H9 (cell line): Measurements from ENCODE around the gene TFF2. TPM values are rescaled to one million over a fixed set of nuclear protein-coding genes. Genes with fewer than 3 reads are reported as not detected.

Experiments
- DNase-seq: peaks from one replicate; pipeline ENCODE4 v3.0.0-alpha.2; 2017
- H2AFZ ChIP-seq: one replicate; pipeline ENCODE4 v1.6.1; 2013; ENCODE audit warnings: mild to moderate bottlenecking, low read length, control low read depth, moderate library complexity
- H2AK5ac ChIP-seq: 2 replicates; pipeline ENCODE4 v1.6.1; 2013; ENCODE audit warnings: low read length, control low read depth, mixed read lengths; ENCODE audit not compliant: insufficient read length
- H2BK120ac ChIP-seq: one replicate; pipeline ENCODE4 v1.6.1; 2013; ENCODE audit warnings: low read depth, mild to moderate bottlenecking, low read length, control low read depth, inconsistent platforms; ENCODE audit not compliant: poor library complexity, severe bottlenecking
- H2BK12ac ChIP-seq: 2 replicates; pipeline ENCODE4 v1.6.1; 2013; ENCODE audit warnings: low read length, control low read depth, mixed read lengths, low read depth; ENCODE audit not compliant: insufficient read length
- H2BK15ac ChIP-seq: 2 replicates; pipeline ENCODE4 v1.6.1; 2013; ENCODE audit warnings: low read depth, low read length, control low read depth
- H2BK20ac ChIP-seq: one replicate; pipeline ENCODE4 v1.6.1; 2013; ENCODE audit warnings: low read depth, mild to moderate bottlenecking, low read length, control low read depth, inconsistent platforms; ENCODE audit not compliant: poor library complexity, severe bottlenecking
- H2BK5ac ChIP-seq: 2 replicates; pipeline ENCODE4 v1.6.1; 2013; ENCODE audit warnings: low read length, control low read depth, mixed read lengths; ENCODE audit not compliant: insufficient read length
- H3K14ac ChIP-seq: 2 replicates; pipeline ENCODE4 v1.6.1; 2013; ENCODE audit warnings: low read length, control low read depth; ENCODE audit not compliant: insufficient read depth
- H3K18ac ChIP-seq: 2 replicates; pipeline ENCODE4 v1.6.1; 2013; ENCODE audit warnings: low read depth, mild to moderate bottlenecking, mixed read lengths, low read length, control low read depth; ENCODE audit not compliant: insufficient read length
- H3K23ac ChIP-seq: 2 replicates; pipeline ENCODE4 v1.6.1; 2013; ENCODE audit warnings: low read length, control low read depth, mixed read lengths, low read depth; ENCODE audit not compliant: insufficient read length
- H3K23me2 ChIP-seq: 2 replicates; pipeline ENCODE4 v1.6.1; 2013; ENCODE audit warnings: low read depth, mild to moderate bottlenecking, mixed read lengths, low read length, control low read depth; ENCODE audit not compliant: insufficient read length, poor library complexity, severe bottlenecking
- H3K27ac ChIP-seq: 2 replicates; pipeline ENCODE4 v1.5.1; 2013; ENCODE audit warnings: low read length, control low read depth, mixed read lengths, low read depth; ENCODE audit not compliant: insufficient read length
- H3K27me3 ChIP-seq: 2 replicates; pipeline ENCODE4 v1.6.1; 2013; ENCODE audit warnings: low read length, control low read depth, inconsistent platforms; ENCODE audit not compliant: insufficient read depth
- H3K4ac ChIP-seq: 2 replicates; pipeline ENCODE4 v1.6.1; 2013; ENCODE audit warnings: low read depth, mild to moderate bottlenecking, control low read depth, inconsistent platforms, low read length, moderate library complexity
- H3K4me1 ChIP-seq: 2 replicates; pipeline ENCODE4 v1.6.1; 2013; ENCODE audit warnings: low read length, control low read depth, inconsistent platforms; ENCODE audit not compliant: insufficient read depth
- H3K4me2 ChIP-seq: 2 replicates; pipeline ENCODE4 v1.6.1; 2013; ENCODE audit warnings: low read length, control low read depth, mixed read lengths; ENCODE audit not compliant: insufficient read length, insufficient read depth
- H3K56ac ChIP-seq: 2 replicates; pipeline ENCODE4 v1.6.1; 2013; ENCODE audit warnings: low read depth, mild to moderate bottlenecking, mixed read lengths, low read length, control low read depth; ENCODE audit not compliant: insufficient read length
- H3K79me1 ChIP-seq: 2 replicates; pipeline ENCODE4 v1.6.1; 2013; ENCODE audit warnings: low read depth, mild to moderate bottlenecking, moderate library complexity, low read length, control low read depth, inconsistent platforms; ENCODE audit not compliant: insufficient read depth, poor library complexity, severe bottlenecking
- H3K79me2 ChIP-seq: 2 replicates; pipeline ENCODE4 v1.6.1; 2013; ENCODE audit warnings: low read length, control low read depth, inconsistent platforms; ENCODE audit not compliant: insufficient read depth
- H3K9ac ChIP-seq: 2 replicates; pipeline ENCODE4 v1.6.1; 2013; ENCODE audit warnings: low read length, control low read depth, mixed read lengths; ENCODE audit not compliant: insufficient read length; ENCODE audit errors: extremely low read depth
- H3K9me3 ChIP-seq: one replicate; pipeline ENCODE4 v1.6.1; 2013; ENCODE audit warnings: low read depth, low read length, inconsistent platforms; ENCODE audit not compliant: control insufficient read depth
- H3T11ph ChIP-seq: one replicate; pipeline ENCODE4 v1.6.1; 2013; ENCODE audit warnings: mild to moderate bottlenecking, low read length, control low read depth, inconsistent platforms
- H4K20me1 ChIP-seq: one replicate; pipeline ENCODE4 v1.6.1; 2013; ENCODE audit not compliant: control insufficient read depth, insufficient read length, insufficient read depth
- H4K5ac ChIP-seq: 2 replicates; pipeline ENCODE4 v1.6.1; 2013; ENCODE audit warnings: low read depth, mild to moderate bottlenecking, mixed read lengths, low read length, control low read depth; ENCODE audit not compliant: insufficient read length
- H4K8ac ChIP-seq: replicated peaks from 2 replicates; pipeline ENCODE4 v1.6.1; 2013; ENCODE audit warnings: low read length, control low read depth, mixed read lengths, low read depth; ENCODE audit not compliant: insufficient read length
- H4K91ac ChIP-seq: 2 replicates; pipeline ENCODE4 v1.6.1; 2013; ENCODE audit warnings: low read depth, mild to moderate bottlenecking, moderate library complexity, mixed read lengths, low read length, control low read depth; ENCODE audit not compliant: insufficient read length
- H3K27ac Mint-ChIP-seq, 3 experiments: 2 replicates in 2 of 3; 3 replicates in 1 of 3; pipeline ENCODE4 v1.8.0; 2020 to 2021; ENCODE audit warnings: mixed read lengths in 3 of 3, mild to moderate bottlenecking in 1 of 3, moderate library complexity in 1 of 3
- H3K27me3 Mint-ChIP-seq: 2 replicates; pipeline ENCODE4 v1.8.0; 2021; ENCODE audit warnings: low read depth, mild to moderate bottlenecking, moderate library complexity, mixed read lengths
- H3K36me3 Mint-ChIP-seq, 3 experiments: 2 replicates in 2 of 3; 3 replicates in 1 of 3; pipeline ENCODE4 v1.8.0; 2020 to 2021; ENCODE audit warnings: low read depth in 3 of 3, mixed read lengths in 3 of 3; ENCODE audit not compliant: insufficient read depth in 1 of 3
- H3K4me1 Mint-ChIP-seq, 2 experiments: 2 replicates each; pipeline ENCODE4 v1.8.0; 2020; ENCODE audit warnings: mixed read lengths in 2 of 2
- H3K4me3 Mint-ChIP-seq, 2 experiments: 2 replicates in 1 of 2; 3 replicates in 1 of 2; pipeline ENCODE4 v1.8.0; 2020 to 2021; ENCODE audit warnings: mild to moderate bottlenecking in 2 of 2, mixed read lengths in 2 of 2, moderate library complexity in 1 of 2
- H3K9me3 Mint-ChIP-seq, 2 experiments: 2 replicates in 1 of 2; 3 replicates in 1 of 2; pipeline ENCODE4 v1.8.0; 2020; ENCODE audit warnings: mild to moderate bottlenecking in 2 of 2, mixed read lengths in 2 of 2, moderate library complexity in 1 of 2
- WGBS: extraction: QIAGEN DNeasy Blood & Tissue Kit; methylation state at CpG from one replicate; pipeline ENCODE4 v1.1.7; 2013; ENCODE audit warnings: missing lambda C conversion rate, low lambda C conversion rate, mixed read lengths; ENCODE audit not compliant: insufficient read length; ENCODE audit errors: extremely low coverage; 5-methylcytosine and 5-hydroxymethylcytosine counted together
- total RNA-seq: library from RNA; stranded (reverse); gene quantifications from 2 replicates; pipeline ENCODE4 v1.2.1, GENCODE V29; 2021
- TF ChIP-seq, protein P1 (sequence below): fragments of 200-600 bp; sonication (generic); conservative IDR thresholded peaks from 3 replicates; pipeline ENCODE4 v1.8.0; 2021; ENCODE audit warnings: antibody characterized with exemption, mild to moderate bottlenecking

Gene TFF2
- total RNA-seq, 1 experiment from 2014 or later = not detected

DNA sequence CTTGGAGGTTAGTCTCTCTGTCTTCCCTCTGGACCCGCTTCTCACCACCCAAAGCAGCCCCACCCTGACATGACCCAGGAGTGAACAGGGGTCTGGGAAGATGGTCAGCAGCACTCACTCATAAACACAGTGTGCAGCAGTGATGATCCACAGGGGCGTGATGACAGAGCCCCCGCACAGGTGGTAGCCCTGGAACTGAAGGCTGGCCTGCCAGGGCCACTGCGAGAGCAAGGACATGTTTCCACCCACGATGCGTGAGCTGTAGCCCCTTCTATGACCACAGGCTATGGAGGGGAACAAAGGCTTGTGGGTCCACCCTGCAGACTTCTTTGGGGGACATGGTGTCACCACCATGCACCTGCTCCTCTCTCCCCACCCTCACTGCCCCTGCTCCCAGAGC lies 32.1 kb upstream of the TFF2 start:
- peaks cover 0 to 11% (median 0%) of the 10 kb centered on the region in 3 experiments; a peak in 3 of 7 replicates for H3K36me3 Mint-ChIP-seq
- Histone ChIP-seq H3K4me1 (no peaks in the 10 kb centered on the region), H3K27me3 (no peaks in the 10 kb centered on the region), H3K79me1 (no peaks in the 10 kb centered on the region), H2BK12ac (no peak overlapping the region), H2BK5ac (no peak overlapping the region), H3K23ac (no peak overlapping the region), H4K8ac (no peak overlapping the region), H3T11ph (no peak overlapping the region), H3K79me2 (no peaks in the 10 kb centered on the region), H2AK5ac (no peak overlapping the region), H2BK20ac (no peak overlapping the region), H3K18ac (no peak overlapping the region), H3K4me2 (no peak overlapping the region), H2BK120ac (no peak overlapping the region), H3K14ac (no peak overlapping the region), H4K20me1 (peaks cover 2% of the 10 kb centered on the region), H3K9ac (no peak overlapping the region), H2AFZ (no peak overlapping the region), H3K23me2 (no peaks in the 10 kb centered on the region), H3K56ac (no peak overlapping the region), H3K9me3 (no peaks in the 10 kb centered on the region), H4K5ac (no peak overlapping the region), H3K27ac (no peak overlapping the region), H2BK15ac (no peak overlapping the region), H3K4ac (no peak overlapping the region), H4K91ac (no peak overlapping the region)
- peaks cover 6 to 14% of the 10 kb centered on the region in 2 experiments for H3K9me3 Mint-ChIP-seq
- H3K27me3 Mint-ChIP-seq = peaks cover 9% of the 10 kb centered on the region
- peaks cover 16 to 17% of the 10 kb centered on the region in 2 experiments for H3K4me1 Mint-ChIP-seq
- TF ChIP-seq, protein P1, sequence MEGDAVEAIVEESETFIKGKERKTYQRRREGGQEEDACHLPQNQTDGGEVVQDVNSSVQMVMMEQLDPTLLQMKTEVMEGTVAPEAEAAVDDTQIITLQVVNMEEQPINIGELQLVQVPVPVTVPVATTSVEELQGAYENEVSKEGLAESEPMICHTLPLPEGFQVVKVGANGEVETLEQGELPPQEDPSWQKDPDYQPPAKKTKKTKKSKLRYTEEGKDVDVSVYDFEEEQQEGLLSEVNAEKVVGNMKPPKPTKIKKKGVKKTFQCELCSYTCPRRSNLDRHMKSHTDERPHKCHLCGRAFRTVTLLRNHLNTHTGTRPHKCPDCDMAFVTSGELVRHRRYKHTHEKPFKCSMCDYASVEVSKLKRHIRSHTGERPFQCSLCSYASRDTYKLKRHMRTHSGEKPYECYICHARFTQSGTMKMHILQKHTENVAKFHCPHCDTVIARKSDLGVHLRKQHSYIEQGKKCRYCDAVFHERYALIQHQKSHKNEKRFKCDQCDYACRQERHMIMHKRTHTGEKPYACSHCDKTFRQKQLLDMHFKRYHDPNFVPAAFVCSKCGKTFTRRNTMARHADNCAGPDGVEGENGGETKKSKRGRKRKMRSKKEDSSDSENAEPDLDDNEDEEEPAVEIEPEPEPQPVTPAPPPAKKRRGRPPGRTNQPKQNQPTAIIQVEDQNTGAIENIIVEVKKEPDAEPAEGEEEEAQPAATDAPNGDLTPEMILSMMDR = no peak
- no CpG with 5 or more reads among the region's 6 CpGs for WGBS
- H3K4me3 Mint-ChIP-seq = no peak overlapping the region
- H3K27ac Mint-ChIP-seq = no peak overlapping the region; a peak in 1 of 7 replicates
- DNase-seq = no peak
